Measurements from ENCODE around the gene DMWD.

- TF ChIP-seq CTCF (conservative IDR thresholded peaks at IDR 0.05; ENCODE audit: low read depth, low read length) (no peak), MXI1 (IDR thresholded peaks at IDR 0.05; ENCODE audit: borderline replicate concordance, low read depth, low read length) (no peak), POLR2A (IDR thresholded peaks at IDR 0.05; ENCODE audit: low read depth, low read length) (no peak)
- TF ChIP-seq, protein P1, sequence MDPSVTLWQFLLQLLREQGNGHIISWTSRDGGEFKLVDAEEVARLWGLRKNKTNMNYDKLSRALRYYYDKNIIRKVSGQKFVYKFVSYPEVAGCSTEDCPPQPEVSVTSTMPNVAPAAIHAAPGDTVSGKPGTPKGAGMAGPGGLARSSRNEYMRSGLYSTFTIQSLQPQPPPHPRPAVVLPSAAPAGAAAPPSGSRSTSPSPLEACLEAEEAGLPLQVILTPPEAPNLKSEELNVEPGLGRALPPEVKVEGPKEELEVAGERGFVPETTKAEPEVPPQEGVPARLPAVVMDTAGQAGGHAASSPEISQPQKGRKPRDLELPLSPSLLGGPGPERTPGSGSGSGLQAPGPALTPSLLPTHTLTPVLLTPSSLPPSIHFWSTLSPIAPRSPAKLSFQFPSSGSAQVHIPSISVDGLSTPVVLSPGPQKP (IDR thresholded peaks at IDR 0.05; ENCODE audit: borderline replicate concordance, low read depth, low read length), result no peak
These were observed 30.1 kb upstream of the DMWD start for GRCh38 chr19:45822716-45823115.
